NCI-H526 treated with DMSO at 0.1 percent for 48 hours (cell line): Measurements from ENCODE around the gene PDLIM4.
A peak's percentile ranks its signal among the peaks of the same experiment; 100 is the strongest.

Source experiments
- DNase-seq: peaks from one replicate; lab custom pipeline; 2025; lab: John Stamatoyannopoulos, UW

Gene PDLIM4

DNA sequence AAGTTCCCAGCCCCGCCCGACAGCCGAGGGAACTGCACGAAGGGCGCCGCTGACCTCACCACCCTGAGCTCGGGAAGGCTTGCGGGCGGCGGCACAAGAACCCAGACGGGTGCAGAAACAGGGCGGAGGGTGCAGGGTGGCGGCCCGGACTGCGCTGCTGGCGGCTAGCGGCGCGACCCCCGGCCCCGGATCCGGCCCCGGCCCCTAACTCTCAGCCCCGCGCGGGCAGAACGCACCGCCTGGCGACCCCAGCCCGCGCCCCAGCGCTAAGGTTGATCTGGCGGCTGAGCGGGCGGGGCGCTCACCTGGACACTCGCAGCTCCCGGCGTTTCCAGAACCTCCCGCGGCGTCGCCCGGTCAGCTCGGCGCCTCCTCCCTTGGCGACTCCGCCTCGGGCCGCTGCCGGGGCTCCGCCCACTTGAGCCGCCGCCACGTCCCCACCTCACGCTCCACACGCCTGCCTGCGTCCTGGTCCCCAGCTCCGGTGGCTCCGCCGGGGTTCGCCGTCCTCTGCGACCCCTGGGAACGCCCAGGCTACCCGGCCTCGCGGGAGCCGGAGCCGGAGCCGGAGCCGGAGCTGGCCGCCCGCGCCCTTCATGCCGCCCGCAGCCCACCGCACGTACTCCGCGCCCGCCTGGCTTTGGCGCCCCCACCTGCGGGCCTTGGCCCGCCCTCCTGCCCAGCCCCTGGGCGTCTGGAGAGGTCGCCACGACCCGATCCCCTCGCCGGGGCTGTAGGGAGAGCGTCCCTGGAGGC, 29.8 kb upstream of the PDLIM4 start, which contains the start of gene P4HA2:
TSS of gene P4HA2 (minus strand) at position 369 of the 756 bp plus-strand sequence. CDS start 9,227 bp downstream, outside the sequence.
- DNase-seq, result peak; percentile 16

- DNase-seq, result no peak
Observed at GRCh38 chr5:132228241-132229035, 29.1 kb upstream of the PDLIM4 start.

DNA sequence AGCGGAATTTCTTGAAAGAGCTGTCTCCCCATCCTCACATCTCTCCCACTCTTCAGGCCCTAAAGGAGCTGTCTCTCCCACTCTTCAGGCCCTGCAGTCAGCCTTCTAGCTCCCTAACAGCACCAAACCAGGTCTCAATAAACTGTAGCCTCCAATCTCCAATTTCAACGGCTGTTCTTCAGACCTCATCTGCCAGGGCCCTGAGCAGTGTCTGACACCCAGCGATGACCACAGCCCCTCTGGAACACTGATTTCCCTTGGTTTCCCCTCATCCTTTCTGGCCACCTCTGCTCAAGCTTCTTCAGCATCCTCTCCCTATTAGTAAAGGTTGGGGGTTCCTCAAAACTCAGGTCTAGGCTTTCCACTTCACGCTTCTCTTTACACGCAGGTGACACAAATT, 28.3 kb upstream of the PDLIM4 start:
- no peak for DNase-seq

GRCh38 chr5:132230871-132231270, 26.6 kb upstream of the PDLIM4 start:
- DNase-seq, result no peak

DNA sequence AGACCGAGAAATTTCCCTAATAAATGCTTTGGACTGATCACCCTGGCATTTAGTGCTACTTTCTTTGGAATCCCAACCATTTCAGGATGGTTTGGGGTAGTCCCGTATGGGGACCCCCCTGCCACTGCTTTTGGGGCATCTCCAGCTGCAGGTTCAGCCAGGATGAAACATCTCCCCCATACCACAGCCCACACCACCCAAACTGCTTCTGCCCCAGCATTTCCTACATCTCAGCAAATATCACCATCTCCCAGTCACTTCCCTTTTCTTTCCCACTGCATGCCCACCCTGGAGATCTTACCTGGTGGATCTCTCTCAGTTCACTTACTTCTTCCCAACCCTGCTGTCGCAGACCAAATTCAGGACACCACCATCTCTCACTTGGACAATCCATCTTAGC, 25.0 kb upstream of the PDLIM4 start:
- no peak for DNase-seq

DNA sequence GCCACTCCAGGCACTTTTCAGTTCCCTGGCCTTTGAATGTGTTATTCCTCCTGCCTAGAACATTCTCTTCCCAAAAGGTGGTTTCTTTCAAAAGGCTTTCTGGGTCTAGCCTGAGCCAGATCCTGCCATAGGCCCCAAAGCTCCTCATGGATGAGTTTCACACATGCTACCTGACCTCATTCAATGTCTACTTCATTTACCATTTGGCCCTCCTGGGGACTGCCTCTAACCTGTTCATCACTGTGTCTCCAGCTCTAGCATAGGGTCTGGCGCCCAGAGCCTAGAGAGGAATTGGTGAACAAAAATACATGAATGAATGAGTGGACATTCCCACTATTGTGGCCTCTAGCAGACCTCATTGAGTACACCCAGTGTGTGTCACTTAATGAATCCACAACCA, 24.4 kb upstream of the PDLIM4 start:
- no peak for DNase-seq

DNA sequence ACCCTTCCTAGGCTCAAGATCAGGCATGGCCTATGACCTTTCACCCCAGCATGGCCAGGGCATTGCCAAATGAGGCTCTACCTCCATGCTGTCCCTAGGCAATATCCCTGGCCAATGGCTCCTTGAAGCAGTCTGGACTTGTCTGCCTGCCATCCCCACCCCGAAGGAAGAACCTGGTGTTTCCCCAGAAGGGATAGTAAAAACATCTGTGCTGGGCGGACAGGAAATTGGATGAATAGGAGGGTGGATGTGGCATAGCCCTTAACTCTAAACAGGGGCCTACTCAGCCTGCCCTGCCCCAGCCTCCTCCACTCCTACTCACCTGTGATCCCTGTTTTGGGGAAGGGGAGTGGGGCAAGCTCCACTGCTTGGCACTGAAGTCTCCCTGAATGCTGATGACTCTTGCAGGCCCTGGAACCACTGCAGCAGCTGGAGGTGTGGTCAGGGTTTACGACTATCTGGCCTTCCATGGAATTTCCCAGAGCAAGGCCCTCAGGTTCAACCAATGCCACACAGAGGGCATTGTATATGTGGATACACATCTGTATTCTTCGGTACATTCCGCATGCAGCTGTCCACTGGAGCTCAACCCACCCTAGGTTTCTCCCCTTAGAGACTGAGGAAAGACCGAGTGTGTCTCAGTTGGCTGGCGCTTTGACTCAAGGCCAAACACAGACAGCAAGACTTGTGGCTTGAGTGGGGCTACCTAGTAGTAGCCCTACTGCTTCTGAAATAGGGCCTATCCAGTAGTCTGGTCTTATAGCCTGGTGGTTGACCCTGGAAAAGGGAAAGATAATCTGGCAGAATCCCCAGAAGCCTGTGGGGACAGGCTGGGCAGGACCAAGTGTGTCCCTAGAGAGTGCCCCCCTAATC, 23.4 kb upstream of the PDLIM4 start:
- DNase-seq, result no peak

GRCh38 chr5:132234684-132235062, 22.8 kb upstream of the PDLIM4 start:
- no peak for DNase-seq

- DNase-seq, result no peak
Observed at GRCh38 chr5:132235340-132235739, 22.2 kb upstream of the PDLIM4 start.

GRCh38 chr5:132237141-132237540, 20.4 kb upstream of the PDLIM4 start:
- no peak for DNase-seq

- DNase-seq, result no peak
Observed at GRCh38 chr5:132237670-132238069, 19.8 kb upstream of the PDLIM4 start.

DNA sequence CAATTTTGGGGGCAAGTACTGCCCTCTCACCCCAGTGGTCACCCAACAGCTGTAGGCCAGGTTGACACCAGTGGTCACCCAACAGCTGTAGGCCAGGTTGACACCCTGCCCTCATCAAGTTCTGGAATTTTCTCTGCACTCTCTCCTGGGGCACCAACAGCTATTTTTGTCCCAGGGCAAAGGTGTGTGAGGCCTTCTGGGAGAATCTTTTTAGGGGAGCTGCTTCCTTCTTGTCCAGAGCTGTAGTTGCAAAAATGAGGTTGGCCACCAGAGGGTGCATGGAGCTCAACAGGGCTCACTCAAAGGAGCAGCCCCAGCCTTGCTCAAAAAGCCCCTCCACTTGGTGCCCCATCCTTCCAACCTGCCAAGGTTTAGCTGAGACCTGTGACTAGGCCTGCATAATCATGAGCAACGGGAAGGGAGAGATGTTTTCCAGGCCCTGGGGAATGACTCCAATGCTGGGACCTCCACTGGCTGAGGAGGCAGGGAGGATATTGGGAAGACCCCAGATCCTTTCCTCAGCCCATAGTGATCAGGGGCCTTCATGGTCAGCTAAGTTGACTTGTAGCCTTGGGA, 19.2 kb upstream of the PDLIM4 start:
- DNase-seq, result no peak

DNA sequence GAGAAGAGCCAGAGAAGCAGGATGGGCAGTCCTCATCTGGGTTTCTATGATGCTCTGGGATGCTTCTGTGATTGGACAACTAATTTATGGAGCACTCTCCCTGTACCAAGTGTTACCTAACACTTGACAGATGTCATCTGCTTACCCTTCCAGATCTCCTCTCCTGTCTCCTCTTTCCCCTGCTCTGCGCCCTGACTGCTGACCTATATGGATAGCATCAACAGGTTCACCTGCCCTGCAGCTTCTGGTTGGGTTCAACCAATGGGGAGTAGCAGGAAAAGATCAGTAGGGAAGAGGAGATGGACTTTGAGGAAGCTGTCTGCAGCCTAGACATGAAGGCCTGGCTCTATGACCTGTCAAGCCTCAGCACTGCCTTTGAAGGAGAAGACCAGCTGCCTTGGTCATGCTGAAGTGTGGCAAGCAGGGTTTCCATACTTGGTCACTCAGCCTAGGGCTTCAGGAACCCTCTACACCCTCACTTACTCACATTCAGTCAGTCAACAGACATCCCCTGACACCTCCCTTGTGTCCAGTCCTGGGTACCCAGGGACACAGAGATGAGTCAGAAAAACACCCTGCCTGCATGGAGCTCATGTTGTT, 18.5 kb upstream of the PDLIM4 start:
- DNase-seq, result no peak

- no peak for DNase-seq
Observed at GRCh38 chr5:132239776-132240175, 17.7 kb upstream of the PDLIM4 start.

DNA sequence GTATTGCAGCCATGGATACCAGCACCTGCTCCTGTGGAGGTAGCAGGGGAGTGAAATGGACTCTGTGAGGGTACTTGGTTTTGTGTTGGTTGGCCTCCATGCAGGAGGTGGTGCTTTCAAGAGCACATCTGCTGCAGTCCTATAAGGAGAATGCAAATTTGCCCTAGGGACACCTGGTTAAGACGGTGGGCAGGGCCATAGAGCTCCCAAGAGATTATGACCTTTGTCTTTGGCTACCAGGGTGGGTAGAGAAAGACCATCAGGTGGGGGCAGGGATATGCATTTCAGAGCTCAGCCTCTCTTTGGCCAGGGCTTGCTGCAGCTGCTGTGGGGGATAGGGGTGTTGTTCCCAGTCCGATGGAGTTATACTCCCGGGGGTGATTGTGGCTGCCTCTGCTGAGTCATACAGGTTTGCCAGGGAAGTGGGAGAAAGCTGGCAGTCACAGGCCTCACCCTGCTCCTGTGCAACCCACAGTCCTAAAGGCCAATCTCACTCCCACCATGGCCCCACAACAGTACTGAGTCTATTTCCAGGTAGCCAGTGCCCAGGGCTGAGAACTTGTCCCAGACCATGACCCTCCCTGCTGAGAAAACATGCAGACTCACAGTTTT, 14.0 kb upstream of the PDLIM4 start:
- no peak for DNase-seq

- DNase-seq, result no peak
Observed at GRCh38 chr5:132245593-132245992, 11.9 kb upstream of the PDLIM4 start.

GRCh38 chr5:132246806-132247205, 10.7 kb upstream of the PDLIM4 start:
- DNase-seq, result no peak

- no peak for DNase-seq
Observed at GRCh38 chr5:132250547-132250946, 6.9 kb upstream of the PDLIM4 start.

- no peak for DNase-seq
Observed at GRCh38 chr5:132251220-132251725, 6.2 kb upstream of the PDLIM4 start.

- DNase-seq, result no peak
Observed at GRCh38 chr5:132253008-132253441, 4.5 kb upstream of the PDLIM4 start.
